A673 (cell line): ENCODE results near the gene SLC2A13.

Experiments used
- EZH2 ChIP-seq: fragments of 200-600 bp; sonication (generic); IDR thresholded peaks from 2 replicates; pipeline ENCODE4 v1.6.1; 2017; ENCODE audit warnings: borderline replicate concordance, low read depth, mild to moderate bottlenecking, mixed read lengths, antibody characterized with exemption, low read length; ENCODE audit not compliant: poor library complexity, severe bottlenecking
- TF ChIP-seq, protein P1 (sequence below): fragments of 300-800, 200-600 bp; sonication (generic); conservative IDR thresholded peaks from 2 replicates; pipeline ENCODE4 v1.5.1; 2017; ENCODE audit warnings: low read depth, mild to moderate bottlenecking, antibody characterized with exemption, low read length, moderate library complexity, mixed read lengths

DNA sequence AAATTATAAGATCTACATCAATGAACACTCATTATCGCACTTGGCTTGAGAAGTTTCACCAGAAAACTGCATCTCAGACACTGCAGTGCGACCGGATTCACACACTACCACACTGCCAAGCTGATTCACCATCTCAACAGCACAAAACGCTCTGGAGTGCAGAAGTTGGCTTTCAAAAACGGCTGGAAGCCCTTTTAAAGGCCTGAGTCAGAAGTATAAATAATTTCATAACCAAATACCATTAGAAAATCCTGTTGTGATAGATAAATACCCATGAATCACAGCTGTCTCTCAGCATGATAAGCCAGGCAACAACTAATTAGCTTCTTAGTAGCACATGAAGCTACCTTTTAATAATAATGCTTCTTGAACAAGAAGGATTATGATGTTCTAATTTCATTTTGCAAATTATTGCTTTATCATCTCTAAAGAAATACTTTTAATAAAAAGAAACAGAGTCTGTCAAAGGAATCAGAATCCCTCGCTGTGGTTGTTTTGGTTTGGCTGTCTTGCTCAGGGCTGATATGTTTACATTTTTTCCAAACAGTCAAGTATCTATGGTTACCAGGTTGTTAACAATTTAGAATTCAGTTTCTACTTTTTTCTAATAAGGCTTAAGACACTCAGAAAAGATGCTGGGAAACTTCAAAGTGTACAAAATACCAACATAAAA lies 51.2 kb downstream of the SLC2A13 start:
- TF ChIP-seq, protein P1, sequence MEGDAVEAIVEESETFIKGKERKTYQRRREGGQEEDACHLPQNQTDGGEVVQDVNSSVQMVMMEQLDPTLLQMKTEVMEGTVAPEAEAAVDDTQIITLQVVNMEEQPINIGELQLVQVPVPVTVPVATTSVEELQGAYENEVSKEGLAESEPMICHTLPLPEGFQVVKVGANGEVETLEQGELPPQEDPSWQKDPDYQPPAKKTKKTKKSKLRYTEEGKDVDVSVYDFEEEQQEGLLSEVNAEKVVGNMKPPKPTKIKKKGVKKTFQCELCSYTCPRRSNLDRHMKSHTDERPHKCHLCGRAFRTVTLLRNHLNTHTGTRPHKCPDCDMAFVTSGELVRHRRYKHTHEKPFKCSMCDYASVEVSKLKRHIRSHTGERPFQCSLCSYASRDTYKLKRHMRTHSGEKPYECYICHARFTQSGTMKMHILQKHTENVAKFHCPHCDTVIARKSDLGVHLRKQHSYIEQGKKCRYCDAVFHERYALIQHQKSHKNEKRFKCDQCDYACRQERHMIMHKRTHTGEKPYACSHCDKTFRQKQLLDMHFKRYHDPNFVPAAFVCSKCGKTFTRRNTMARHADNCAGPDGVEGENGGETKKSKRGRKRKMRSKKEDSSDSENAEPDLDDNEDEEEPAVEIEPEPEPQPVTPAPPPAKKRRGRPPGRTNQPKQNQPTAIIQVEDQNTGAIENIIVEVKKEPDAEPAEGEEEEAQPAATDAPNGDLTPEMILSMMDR = no peak
- no peak for TF ChIP-seq EZH2
